GM18909 (cell line): ENCODE data around the gene PCDH12.

Experiments used
- ATAC-seq: cut with Tn5 transposase; IDR thresholded peaks from one replicate; pipeline ENCODE4 v1.9.1; 2021; ENCODE audit warnings: mild to moderate bottlenecking; ENCODE audit not compliant: unreplicated experiment, poor library complexity

Gene PCDH12

GRCh38 chr5:141966963-141967333, 8.9 kb upstream of the PCDH12 start:
- no peak for ATAC-seq

DNA sequence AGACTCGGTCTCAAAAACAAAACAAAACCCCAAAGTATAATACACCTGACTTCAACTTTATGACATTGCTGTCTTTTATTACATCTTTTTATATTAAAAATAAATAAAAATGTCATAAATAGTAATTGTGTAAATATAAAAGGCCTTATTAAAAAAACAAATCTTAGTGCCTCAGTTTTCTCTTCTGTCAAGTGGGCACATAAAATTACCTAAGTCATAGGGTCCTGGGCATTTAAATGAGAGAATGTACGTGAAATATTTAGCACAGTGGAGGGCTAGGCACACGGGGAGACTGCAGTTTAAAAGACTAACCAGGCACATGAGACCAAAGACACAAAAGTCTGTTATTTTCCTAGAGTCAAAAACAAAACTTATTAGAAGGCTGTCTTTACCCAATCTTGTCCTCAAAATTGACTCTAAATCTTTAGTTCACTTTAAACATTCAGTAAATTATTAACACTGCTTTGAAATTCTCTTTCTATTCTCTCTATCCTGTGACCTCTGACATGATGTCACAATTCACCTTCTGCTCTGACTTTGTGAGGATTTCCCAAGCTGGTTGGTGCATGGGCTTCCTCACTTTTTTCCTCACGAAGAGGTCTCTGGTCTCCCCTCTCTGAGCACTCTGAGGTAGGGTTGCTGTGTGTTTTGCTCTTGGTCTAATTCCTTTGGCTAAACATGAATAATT, 8.4 kb upstream of the PCDH12 start:
- no peak for ATAC-seq

DNA sequence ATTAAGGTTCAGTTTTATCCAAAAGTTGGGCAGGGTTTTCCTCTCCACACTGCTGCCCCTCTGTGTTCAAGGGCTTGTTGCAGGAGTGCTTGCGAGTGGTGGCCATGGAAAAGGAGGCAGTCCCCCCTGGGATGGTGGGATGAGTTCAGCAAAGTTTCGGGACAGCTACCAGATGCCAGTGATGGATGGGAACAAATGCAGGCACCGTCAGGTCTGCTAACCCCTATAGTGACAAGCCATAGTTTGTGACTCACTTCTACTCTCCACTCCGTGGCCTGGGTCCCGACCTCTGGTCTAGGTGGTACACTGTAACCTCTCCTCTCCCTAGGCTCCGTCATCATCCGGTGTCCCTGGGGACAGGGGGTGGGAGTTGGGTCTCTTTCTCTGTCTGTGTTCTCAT, 7.1 kb upstream of the PCDH12 start:
- ATAC-seq: no peak

- ATAC-seq: no peak
These were observed 5.7 kb upstream of the PCDH12 start for GRCh38 chr5:141963701-141964100.

GRCh38 chr5:141961466-141961865, 3.5 kb upstream of the PCDH12 start:
- no peak for ATAC-seq

GRCh38 chr5:141960449-141961323, 2.7 kb upstream of the PCDH12 start:
- peak; percentile 93 for ATAC-seq

GRCh38 chr5:141960018-141960417, 2.0 kb upstream of the PCDH12 start:
- no peak for ATAC-seq

GRCh38 chr5:141958546-141959172, 657 bp upstream of the PCDH12 start:
- no peak for ATAC-seq

DNA sequence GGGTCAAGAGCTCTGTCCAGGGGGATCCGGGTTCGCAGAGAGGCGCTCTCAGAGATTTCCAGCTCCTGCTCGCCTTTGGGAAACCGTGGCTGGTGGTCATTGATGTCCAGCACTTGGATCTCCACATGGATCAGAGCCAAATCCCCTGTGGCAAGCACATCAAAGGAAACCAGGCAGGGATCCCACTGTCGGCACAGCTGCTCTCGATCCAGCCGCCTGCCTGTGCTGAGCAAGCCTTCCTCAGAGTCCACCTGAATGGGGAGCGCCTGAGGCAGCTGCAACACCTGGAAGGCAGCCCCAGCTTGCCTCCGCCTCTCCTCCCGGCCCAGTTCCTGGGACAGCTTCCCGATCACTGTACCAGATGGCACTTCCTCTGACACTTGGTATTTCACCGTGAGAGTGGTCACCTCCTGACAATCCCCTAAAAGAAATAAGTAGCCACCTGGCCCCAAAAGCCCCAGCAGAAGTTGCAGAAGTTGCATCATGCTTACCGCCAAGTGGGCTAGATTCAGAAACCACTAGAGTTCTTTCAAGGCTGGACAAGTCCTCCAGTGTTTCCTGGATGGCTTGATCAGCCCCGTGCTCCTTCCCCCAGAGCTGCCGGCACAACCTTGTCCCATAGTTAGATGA, 520 bp downstream of the PCDH12 start:
- ATAC-seq: no peak

- ATAC-seq: no peak
These were observed 3.8 kb downstream of the PCDH12 start for GRCh38 chr5:141954194-141954593.

- no peak for ATAC-seq
These were observed 6.0 kb downstream of the PCDH12 start for GRCh38 chr5:141952020-141952419.

GRCh38 chr5:141951332-141951781, 6.6 kb downstream of the PCDH12 start:
- ATAC-seq: peak; percentile 89

- ATAC-seq: no peak
These were observed 7.6 kb downstream of the PCDH12 start for GRCh38 chr5:141950207-141951005.

- no peak for ATAC-seq
These were observed 8.5 kb downstream of the PCDH12 start for GRCh38 chr5:141949511-141949910.

DNA sequence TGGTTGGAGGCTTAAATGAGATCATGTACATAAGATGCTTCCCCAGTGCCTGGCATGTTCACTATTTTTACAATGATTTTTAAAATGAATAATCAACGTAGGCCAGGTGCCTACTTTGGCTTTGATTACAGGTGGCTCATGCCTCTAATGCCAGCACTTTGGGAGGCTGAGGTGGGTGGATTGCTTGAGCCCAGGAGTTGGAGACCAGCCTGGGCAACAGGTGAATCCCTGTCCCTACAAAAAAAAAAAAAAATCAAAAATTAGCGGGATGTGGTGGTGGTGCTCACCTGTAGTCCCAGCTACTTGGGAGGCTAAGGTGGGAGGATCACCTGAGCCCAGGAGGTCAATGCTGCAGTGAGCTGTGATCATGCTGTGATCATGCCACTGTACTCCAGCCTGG, 9.2 kb downstream of the PCDH12 start:
- no peak for ATAC-seq

- ATAC-seq: no peak
These were observed 10.7 kb downstream of the PCDH12 start for GRCh38 chr5:141947316-141947715.

- no peak for ATAC-seq
These were observed 12.4 kb downstream of the PCDH12 start for GRCh38 chr5:141945511-141946051.

GRCh38 chr5:141944076-141944475, 13.9 kb downstream of the PCDH12 start:
- no peak for ATAC-seq

DNA sequence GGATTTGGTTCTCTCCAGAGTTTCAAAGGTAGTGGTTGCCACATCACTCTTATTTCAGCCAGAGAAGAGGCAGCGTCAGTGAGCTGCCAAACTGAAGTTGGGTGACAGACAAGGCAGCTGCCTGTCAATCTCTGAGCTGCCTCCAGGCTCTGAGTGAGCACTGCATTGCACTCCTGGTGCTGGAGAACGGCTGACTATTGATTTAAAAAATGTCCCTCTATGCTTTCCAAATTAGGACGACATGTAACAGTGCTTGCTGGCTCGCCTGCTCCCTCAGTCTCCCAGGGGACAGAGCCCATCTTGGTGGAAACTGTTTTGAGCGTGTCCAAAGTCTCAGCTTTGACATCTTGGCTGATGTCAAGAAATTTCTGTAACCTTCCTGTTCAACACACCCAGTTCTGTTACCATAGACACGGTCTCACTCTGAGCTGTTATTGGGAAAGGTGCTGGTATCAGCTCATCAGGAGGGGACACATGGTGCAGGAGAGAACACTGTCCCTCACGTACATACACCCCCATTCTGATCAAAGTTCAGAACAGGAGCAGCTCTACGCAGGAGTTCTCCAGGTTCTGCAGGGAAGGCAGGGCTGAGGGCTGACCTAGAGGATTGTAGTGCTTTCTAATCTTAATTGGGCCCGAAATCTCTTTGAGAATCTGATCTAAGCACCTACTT, 15.7 kb downstream of the PCDH12 start:
- ATAC-seq: no peak
